A549 (cell line): ENCODE measurements around the gene STPG2.

Experiments used
- CTCF ChIP-seq: fragments of >200 bp; sonication (Bioruptor Twin); formaldehyde crosslinking; IDR thresholded peaks from 3 replicates; pipeline ENCODE4 v1.5.1; 2016
- POLR2A ChIP-seq: IDR thresholded peaks from 2 replicates; pipeline ENCODE4 v1.6.1; 2012; ENCODE audit warnings: mild to moderate bottlenecking, low read length
- RCOR1 ChIP-seq: fragments of 150-350 bp; IDR thresholded peaks from 2 replicates; pipeline ENCODE4 v1.6.1; 2014; ENCODE audit warnings: antibody characterized with exemption, low read length, low read depth
- SMC3 ChIP-seq: fragments of >200 bp; sonication (Bioruptor Twin); formaldehyde crosslinking; IDR thresholded peaks from 3 replicates; pipeline ENCODE4 v1.6.1; 2018; ENCODE audit warnings: inconsistent platforms

GRCh38 chr4:97953171-97953941 lies 189.9 kb downstream of the STPG2 start:
- no peak for TF ChIP-seq CTCF
- TF ChIP-seq POLR2A, result no peak
- TF ChIP-seq RCOR1, result no peak
- TF ChIP-seq SMC3, result no peak
